Astrocyte (in vitro differentiated cells and primary cell): ENCODE data around the gene PDE6H. TPM values are rescaled to one million over a fixed set of nuclear protein-coding genes. Genes with fewer than 3 reads are reported as not detected.

Experiments used
- DNase-seq: peaks from one replicate; pipeline ENCODE4 v3.0.0-alpha.2; 2010; ENCODE audit warnings: low read depth
- FAIRE-seq: peaks from 2 replicates; lab custom pipeline; 2011; peaks lifted over from hg19 to GRCh38; lab: Jason Lieb, UNC
- H2AFZ ChIP-seq: 2 replicates; pipeline ENCODE4 v1.6.0; 2012; ENCODE audit warnings: low read depth, low read length, inconsistent platforms
- H3K27ac ChIP-seq: 2 replicates; pipeline ENCODE4 v1.5.1; 2011; ENCODE audit warnings: low read depth, low read length, inconsistent platforms
- H3K27me3 ChIP-seq: 2 replicates; pipeline ENCODE4 v1.6.0; 2011; ENCODE audit warnings: low read length, inconsistent platforms; ENCODE audit not compliant: insufficient read depth
- H3K36me3 ChIP-seq: 2 replicates; pipeline ENCODE4 v1.5.1; 2011; ENCODE audit warnings: low read length, inconsistent platforms; ENCODE audit not compliant: insufficient read depth
- H3K4me1 ChIP-seq: 2 replicates; pipeline ENCODE4 v1.5.1; 2011; ENCODE audit warnings: low read length, inconsistent platforms; ENCODE audit not compliant: insufficient read depth
- H3K4me2 ChIP-seq: 2 replicates; pipeline ENCODE4 v1.6.0; 2012; ENCODE audit warnings: low read length, inconsistent platforms
- H3K4me3 ChIP-seq: 2 replicates; pipeline ENCODE4 v1.5.1; 2011; ENCODE audit warnings: low read depth, mild to moderate bottlenecking, low read length, inconsistent platforms; ENCODE audit not compliant: insufficient read depth
- H3K79me2 ChIP-seq: 2 replicates; pipeline ENCODE4 v1.6.0; 2012; ENCODE audit warnings: mild to moderate bottlenecking, low read length, inconsistent platforms; ENCODE audit not compliant: insufficient read depth
- H3K9ac ChIP-seq: 2 replicates; pipeline ENCODE4 v1.6.0; 2012; ENCODE audit warnings: mild to moderate bottlenecking, low read length, inconsistent platforms
- H3K9me3 ChIP-seq: 2 replicates; pipeline ENCODE4 v1.5.1; 2012; ENCODE audit warnings: low read depth, mild to moderate bottlenecking, low read length, inconsistent platforms; ENCODE audit not compliant: insufficient read depth
- H4K20me1 ChIP-seq: 2 replicates; pipeline ENCODE4 v1.6.0; 2012; ENCODE audit warnings: low read length, inconsistent platforms; ENCODE audit not compliant: insufficient read depth
- H3K27ac Mint-ChIP-seq: one replicate; pipeline ENCODE4 v1.8.0; 2021; ENCODE audit warnings: mild to moderate bottlenecking, mixed read lengths; ENCODE audit not compliant: unreplicated experiment
- H3K27me3 Mint-ChIP-seq: one replicate; pipeline ENCODE4 v1.8.0; 2021; ENCODE audit warnings: low read depth, mixed read lengths; ENCODE audit not compliant: unreplicated experiment
- H3K36me3 Mint-ChIP-seq: one replicate; pipeline ENCODE4 v1.8.0; 2021; ENCODE audit warnings: low read depth, mixed read lengths; ENCODE audit not compliant: unreplicated experiment
- H3K4me1 Mint-ChIP-seq: one replicate; pipeline ENCODE4 v1.8.0; 2021; ENCODE audit warnings: low read depth, mixed read lengths; ENCODE audit not compliant: unreplicated experiment
- H3K4me3 Mint-ChIP-seq: one replicate; pipeline ENCODE4 v1.8.0; 2021; ENCODE audit warnings: mild to moderate bottlenecking, moderate library complexity, mixed read lengths; ENCODE audit not compliant: unreplicated experiment
- H3K9me3 Mint-ChIP-seq: one replicate; pipeline ENCODE4 v1.8.0; 2021; ENCODE audit warnings: mild to moderate bottlenecking, mixed read lengths; ENCODE audit not compliant: unreplicated experiment
- EZH2 ChIP-seq: IDR thresholded peaks from 2 replicates; pipeline ENCODE4 v1.6.1; 2012; ENCODE audit warnings: mild to moderate bottlenecking, low read length, inconsistent platforms; ENCODE audit not compliant: insufficient read depth
- total RNA-seq: library from RNA; stranded (reverse); gene quantifications from 2 replicates; pipeline ENCODE4 v1.2.1, GENCODE V29; 2021
- TF ChIP-seq, protein P1 (sequence below): IDR thresholded peaks from 2 replicates; pipeline ENCODE4 v1.5.1; 2011; ENCODE audit warnings: low read depth, mild to moderate bottlenecking, inconsistent platforms, low read length, moderate library complexity; ENCODE audit not compliant: insufficient read depth

PDE6H gene
- total RNA-seq, 1 donor from 2014 or later, result not detected

DNA sequence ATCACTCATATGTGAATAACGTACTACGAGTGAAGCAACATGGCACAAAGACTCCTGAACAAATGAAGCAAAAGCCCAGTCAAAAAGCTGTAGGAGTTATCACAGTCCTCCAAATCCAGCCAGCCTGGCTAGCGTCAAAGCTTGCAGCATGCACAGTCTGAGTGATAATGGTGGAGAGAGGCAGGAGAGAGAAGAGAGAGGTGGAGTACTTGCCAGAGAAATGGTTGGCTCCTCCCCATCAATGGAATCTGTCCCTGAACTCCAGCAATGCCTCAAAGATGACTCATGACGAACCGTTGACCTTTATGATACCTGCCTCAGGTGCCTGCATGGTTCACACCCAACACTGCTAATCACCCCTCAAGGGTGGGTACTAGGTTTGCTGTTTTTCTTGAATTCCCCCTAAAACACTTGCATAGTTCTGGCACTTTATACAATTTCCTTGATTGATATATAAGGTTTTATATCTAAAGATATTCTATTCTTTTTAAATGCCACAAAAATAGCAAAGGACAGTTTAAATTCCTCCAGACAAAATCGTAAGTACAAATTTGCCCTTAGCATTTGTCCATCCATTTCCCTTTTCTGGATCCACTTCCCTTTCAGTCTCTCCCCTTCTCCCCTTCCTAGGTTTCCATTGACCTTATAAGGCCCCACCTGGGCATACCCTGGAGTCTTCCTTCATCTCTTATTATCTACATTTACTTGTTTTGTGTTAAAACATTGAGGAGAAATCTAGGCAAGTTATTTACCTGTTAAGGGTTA is 21.7 kb upstream of the PDE6H start:
- H2AFZ ChIP-seq, result no peak overlapping the region
- peaks cover 34% of the 10 kb centered on the region for H3K4me1 ChIP-seq
- no peaks in the 10 kb centered on the region for H3K36me3 Mint-ChIP-seq
- no peak overlapping the region for H3K4me3 ChIP-seq
- peaks cover 3% of the 10 kb centered on the region for H3K9me3 Mint-ChIP-seq
- FAIRE-seq (no peak), DNase-seq (no peak)
- no peaks in the 10 kb centered on the region for H3K36me3 ChIP-seq
- H3K27ac Mint-ChIP-seq, result peak overlapping the region; percentile 36
- H3K27ac ChIP-seq, result peak overlapping the region; percentile 80
- H3K9me3 ChIP-seq, result no peaks in the 10 kb centered on the region
- H4K20me1 ChIP-seq, result no peaks in the 10 kb centered on the region
- H3K4me1 Mint-ChIP-seq, result peaks cover 51% of the 10 kb centered on the region
- no peaks in the 10 kb centered on the region for H3K27me3 ChIP-seq
- no peak overlapping the region for H3K4me3 Mint-ChIP-seq
- peak overlapping the region; percentile 1 for H3K4me2 ChIP-seq
- no peak for TF ChIP-seq EZH2
- TF ChIP-seq, protein P1, sequence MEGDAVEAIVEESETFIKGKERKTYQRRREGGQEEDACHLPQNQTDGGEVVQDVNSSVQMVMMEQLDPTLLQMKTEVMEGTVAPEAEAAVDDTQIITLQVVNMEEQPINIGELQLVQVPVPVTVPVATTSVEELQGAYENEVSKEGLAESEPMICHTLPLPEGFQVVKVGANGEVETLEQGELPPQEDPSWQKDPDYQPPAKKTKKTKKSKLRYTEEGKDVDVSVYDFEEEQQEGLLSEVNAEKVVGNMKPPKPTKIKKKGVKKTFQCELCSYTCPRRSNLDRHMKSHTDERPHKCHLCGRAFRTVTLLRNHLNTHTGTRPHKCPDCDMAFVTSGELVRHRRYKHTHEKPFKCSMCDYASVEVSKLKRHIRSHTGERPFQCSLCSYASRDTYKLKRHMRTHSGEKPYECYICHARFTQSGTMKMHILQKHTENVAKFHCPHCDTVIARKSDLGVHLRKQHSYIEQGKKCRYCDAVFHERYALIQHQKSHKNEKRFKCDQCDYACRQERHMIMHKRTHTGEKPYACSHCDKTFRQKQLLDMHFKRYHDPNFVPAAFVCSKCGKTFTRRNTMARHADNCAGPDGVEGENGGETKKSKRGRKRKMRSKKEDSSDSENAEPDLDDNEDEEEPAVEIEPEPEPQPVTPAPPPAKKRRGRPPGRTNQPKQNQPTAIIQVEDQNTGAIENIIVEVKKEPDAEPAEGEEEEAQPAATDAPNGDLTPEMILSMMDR, result no peak
- peak overlapping the region; percentile 41 for H3K9ac ChIP-seq
- no peaks in the 10 kb centered on the region for H3K79me2 ChIP-seq
- H3K27me3 Mint-ChIP-seq, result no peaks in the 10 kb centered on the region

DNA sequence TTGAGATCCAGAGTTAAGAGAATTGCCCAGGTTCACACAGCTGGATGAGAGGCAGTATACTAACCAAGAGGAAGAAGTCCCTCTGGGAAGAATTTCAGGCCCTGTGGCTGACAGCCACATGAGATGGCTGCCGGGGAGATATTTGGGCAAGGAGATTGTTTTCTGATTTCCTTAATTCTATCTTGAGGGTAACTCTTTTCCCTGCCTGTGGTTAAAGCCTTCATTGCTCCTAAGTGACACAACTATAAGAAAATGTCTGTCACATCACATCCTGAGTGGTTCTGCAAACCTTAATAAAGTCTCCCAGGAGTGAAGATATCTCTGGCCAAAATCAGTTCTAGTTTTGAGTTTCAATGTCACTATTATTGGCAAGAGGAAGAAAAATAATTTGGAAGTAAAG is 21.0 kb upstream of the PDE6H start:
- peaks cover 51% of the 10 kb centered on the region for H3K4me1 Mint-ChIP-seq
- peak overlapping the region; percentile 1 for H3K4me2 ChIP-seq

More for the DNA sequence above, 21.0 kb upstream of the PDE6H start:
- no peak overlapping the region for H3K4me3 Mint-ChIP-seq
- Histone ChIP-seq H4K20me1 (no peaks in the 10 kb centered on the region), H3K27me3 (no peaks in the 10 kb centered on the region), H2AFZ (no peak overlapping the region), H3K36me3 (no peaks in the 10 kb centered on the region), H3K79me2 (no peaks in the 10 kb centered on the region), H3K4me3 (no peak overlapping the region), H3K27ac (peak overlapping the region; percentile 80), H3K9ac (peak overlapping the region; percentile 41), H3K9me3 (no peaks in the 10 kb centered on the region), H3K4me1 (peaks cover 34% of the 10 kb centered on the region)
- H3K9me3 Mint-ChIP-seq, result peaks cover 3% of the 10 kb centered on the region
- FAIRE-seq, result no peak
- peak; percentile 10 for DNase-seq
- H3K36me3 Mint-ChIP-seq, result no peaks in the 10 kb centered on the region
- H3K27me3 Mint-ChIP-seq, result no peaks in the 10 kb centered on the region
- TF ChIP-seq EZH2, result no peak
- TF ChIP-seq, protein P1, result no peak
- peak overlapping the region; percentile 34 for H3K27ac Mint-ChIP-seq
